Stimulated activated naive CD4-positive, alpha-beta T cell treated with Interleukin-2 at 50 U/mL for 16 hours (primary cell): ENCODE measurements around the gene SLC3A2.

ENCODE experiments used
- DNase-seq: peaks from one replicate; lab custom pipeline; 2025; lab: John Stamatoyannopoulos, UW

The SLC3A2 gene

DNA sequence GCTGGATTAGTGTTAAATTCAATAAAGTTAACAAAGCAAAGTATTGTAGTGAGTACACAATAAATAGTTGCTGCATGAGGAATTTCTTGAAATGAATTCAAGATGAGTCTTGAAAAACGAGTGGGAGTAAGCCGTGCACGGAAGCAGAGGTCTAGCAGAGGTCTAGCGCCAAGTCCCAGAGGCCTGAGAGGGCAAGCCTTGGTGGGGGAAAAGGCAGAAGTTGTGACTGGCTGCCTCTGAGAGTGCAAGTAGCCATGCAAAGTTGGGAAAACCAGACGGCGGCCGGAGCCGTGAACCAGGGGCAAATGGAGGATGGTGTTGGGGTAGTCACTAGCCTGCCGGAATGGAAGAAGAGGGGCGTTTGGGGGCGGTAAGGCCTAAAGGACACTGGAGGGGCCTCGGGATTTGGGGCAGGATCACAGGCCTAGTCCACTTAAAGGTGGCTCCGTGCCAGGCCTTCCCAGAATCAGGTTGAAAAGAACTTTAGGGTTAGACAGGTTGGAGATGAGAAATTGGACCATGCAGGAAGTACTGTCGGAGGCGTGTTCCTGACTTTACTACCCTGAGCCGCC lies 379 bp upstream of the SLC3A2 start:
- DNase-seq = peak; percentile 63

DNA sequence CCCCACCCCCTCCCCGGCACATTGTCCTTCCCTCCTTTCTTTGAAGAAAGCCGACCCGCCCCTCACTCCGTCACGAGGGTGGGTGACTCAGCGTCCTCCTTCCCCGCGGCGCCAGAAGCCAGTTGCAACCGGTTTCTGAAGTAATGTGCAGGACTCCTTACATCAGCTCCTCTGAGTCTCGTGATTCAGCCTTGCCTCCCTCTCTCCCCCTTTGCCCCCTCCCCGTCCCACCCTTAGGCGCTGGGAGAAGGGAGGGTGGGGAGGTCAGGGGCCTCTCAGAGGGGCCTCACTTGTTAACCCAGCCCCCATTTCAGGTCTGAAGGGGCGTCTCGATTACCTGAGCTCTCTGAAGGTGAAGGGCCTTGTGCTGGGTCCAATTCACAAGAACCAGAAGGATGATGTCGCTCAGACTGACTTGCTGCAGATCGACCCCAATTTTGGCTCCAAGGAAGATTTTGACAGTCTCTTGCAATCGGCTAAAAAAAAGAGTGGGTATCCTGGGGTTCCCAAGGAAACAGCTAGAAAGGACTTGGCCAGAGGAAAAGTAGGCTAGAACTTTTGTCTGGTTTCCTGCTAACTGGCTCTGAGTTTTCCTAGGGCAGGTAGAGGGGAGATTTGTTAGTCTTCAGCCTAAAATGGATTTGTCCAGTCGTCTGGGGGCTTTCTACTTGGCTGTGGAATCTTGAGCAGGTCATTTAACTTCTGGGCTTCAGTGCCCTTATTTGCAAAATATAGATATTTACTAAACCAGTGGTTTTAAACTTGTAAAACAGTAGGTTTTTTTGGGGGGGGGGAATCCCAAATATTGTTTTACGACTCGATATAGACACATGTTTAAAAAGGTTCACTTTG lies 1.1 kb downstream of the SLC3A2 start:
- DNase-seq = peak; percentile 96

DNA sequence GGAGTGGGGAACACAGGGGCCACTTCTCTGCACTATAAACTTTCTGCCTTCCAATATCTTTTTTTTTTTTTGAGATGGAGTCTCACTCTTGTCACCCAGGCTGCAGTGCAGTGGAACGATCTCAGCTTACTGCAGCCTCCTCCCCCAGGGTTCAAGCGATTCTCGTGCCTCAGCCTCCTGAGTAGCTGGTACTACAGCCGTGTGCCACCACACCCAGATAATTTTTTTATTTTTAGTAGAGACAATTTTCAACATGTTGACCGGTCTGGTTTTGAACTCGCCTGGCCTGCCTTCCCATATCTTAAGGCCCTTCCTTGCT lies 1.7 kb downstream of the SLC3A2 start:
- peak; percentile 7 for DNase-seq

DNA sequence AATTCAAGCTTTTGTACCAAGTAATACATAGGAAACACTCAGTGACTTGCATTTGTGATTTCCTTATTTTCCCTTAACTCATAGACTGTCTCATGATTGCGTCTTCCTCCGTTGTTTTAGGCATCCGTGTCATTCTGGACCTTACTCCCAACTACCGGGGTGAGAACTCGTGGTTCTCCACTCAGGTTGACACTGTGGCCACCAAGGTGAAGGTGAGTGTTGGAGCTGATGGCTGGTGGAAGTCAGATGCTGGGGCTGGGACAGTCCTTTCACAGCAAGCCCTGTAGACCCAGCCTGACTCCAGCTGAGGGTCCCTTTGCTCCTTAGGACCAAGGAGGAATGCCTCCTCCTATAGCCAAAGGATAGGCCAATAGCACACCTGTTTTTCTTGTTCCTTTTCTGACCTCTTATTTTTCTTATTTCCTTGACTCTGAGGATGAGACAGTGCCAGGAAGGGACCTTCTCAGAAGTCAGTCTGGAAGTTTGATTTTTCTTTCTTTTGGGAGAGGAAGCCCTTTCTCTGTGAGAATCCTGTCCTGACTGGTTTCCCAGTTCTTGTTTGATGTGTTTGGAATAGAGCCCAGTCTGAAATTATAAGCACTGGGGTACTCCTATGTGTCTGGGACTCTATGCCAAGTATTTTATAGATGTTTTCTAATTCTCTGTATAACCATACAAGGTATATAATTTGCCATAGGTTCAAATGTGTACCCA lies 2.2 kb downstream of the SLC3A2 start:
- DNase-seq = no peak

DNA sequence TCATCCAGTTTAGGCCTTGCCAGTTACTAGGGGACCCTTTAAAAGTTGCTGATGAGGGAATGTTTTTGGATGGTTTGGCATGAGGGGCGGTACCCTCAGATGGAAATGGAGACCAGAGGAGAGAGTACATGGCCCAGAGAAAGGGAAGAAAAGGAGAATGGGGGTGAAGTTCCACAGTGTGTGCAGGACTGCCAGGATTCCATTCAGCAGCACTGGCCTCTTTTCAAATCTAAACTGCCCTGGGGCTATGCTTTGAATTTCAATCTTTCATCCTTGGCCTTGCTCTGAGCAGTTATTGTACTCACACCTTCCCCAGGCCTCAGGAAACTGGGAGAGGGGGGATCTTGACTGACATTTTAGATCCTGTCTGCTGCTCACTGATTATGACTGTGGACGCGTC lies 3.0 kb downstream of the SLC3A2 start:
- DNase-seq = no peak

DNA sequence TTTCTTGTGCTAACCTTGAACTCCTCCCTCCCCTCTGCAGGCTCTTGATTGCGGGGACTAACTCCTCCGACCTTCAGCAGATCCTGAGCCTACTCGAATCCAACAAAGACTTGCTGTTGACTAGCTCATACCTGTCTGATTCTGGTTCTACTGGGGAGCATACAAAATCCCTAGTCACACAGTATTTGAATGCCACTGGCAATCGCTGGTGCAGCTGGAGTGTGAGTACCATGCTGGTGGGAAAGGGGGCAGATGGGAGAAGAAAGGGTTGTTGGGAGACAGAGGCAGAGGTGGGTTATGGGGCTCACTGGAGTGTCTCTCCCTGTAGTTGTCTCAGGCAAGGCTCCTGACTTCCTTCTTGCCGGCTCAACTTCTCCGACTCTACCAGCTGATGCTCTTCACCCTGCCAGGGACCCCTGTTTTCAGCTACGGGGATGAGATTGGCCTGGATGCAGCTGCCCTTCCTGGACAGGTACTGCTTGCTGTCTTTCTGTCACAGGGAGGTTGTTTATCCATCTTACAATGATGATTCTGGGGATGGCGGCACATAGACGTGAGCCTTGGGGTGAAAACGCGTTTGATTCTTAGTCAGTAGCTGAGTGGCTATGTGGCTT lies 4.5 kb downstream of the SLC3A2 start:
- no peak for DNase-seq

DNA sequence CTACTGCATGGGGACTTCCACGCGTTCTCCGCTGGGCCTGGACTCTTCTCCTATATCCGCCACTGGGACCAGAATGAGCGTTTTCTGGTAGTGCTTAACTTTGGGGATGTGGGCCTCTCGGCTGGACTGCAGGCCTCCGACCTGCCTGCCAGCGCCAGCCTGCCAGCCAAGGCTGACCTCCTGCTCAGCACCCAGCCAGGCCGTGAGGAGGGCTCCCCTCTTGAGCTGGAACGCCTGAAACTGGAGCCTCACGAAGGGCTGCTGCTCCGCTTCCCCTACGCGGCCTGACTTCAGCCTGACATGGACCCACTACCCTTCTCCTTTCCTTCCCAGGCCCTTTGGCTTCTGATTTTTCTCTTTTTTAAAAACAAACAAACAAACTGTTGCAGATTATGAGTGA lies 7.7 kb downstream of the SLC3A2 start:
- no peak for DNase-seq

DNA sequence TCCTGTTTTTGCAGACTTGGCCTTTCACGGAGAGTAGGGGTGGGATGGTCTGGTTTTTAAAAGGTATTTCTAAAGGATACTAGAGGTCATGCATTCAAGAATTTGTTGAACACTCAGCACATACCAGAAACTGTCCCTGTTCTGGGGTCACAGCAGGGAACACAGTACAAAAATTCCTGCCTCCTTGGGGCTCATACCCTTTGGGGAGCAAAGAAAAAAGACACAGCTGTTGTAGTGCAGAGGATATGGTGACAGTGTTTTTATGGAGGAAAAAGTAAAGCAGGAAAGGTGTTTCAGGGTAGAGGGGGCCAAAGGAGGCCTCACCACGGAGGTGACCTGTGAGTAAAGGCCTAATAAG lies 8.4 kb downstream of the SLC3A2 start:
- DNase-seq = no peak

DNA sequence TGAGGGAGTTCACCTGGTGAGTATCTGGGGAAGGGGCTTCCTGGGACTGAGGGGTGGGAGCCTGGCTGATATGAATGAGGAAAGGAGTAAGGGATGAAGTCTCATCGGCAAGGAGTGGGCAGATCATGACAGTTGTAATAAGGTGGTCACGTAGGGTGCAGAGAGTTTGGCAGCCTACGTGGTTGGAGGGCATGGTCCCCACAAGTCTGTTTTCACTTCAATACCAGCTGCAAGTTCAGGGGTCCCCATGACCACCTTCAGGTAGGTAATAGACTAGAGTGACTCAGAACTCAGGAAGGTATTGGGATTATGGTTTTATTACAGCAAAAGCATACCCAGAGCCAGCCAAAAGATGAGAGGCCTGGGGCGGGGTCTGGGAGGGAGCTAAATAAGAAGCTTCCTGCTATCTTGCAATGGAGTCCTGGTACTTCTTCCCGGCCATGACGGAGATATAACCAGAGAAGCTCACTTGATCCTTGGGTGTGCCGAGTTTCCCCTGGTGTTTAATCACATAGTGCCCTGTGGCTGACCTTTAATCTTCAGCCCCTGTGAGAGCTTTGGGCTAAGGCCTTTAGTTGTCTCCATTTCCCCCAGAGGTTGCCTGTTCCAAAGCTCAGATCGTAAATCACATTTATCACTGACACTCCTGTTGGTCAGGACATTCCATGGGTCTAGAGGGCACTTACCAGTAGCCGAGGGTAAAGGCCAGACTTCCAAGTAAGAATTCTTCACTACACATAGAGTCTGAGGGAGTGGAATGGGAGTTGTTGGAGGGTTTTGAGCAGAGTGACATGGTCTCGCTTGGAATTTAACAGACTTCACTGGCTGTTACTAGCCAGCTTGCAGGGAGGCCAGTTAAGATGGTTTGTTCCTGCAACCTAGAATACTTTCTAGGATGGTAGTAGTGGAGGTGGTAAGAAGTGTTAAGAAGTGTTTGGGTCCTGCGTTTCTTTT lies 9.1 kb downstream of the SLC3A2 start:
- DNase-seq = no peak

DNA sequence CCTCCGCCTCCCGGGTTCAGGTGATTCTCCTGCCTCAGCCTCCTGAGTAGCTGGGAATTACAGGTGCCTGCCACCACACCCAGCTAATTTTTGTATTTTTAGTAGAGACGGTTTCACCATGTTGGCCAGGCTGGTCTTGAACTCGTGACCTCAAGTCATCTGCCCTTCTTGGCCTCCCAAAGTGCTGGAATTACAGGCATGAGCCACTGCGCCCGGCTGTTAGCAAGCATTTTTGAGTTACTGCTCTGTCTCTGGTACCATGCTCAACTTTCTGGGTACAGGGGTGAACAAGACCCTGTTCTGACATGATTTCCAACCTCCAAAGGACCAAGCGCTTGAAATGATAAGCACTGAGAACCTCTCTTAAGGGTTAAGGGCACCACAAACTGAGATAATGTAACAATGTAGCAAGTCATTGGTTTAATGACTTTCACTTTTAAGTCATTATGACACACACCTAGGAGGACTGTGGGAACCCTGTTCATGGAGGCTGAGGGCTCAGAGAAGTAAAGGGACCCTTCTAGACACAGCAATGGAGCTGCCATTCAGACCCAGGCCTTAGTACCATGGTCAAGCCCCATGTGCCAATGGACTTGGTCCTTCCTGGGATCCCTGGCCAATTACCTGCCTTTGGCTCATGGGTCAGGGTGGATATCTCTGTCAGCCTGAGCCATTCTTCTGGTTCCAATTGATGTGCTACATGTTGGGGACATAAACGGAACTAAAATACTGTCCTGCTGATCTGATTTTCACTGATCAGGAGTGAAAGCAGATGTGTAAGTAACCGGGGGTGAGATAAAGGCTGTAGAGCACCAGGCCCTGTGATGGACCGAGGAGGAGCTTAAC lies 11.6 kb downstream of the SLC3A2 start:
- no peak for DNase-seq

DNA sequence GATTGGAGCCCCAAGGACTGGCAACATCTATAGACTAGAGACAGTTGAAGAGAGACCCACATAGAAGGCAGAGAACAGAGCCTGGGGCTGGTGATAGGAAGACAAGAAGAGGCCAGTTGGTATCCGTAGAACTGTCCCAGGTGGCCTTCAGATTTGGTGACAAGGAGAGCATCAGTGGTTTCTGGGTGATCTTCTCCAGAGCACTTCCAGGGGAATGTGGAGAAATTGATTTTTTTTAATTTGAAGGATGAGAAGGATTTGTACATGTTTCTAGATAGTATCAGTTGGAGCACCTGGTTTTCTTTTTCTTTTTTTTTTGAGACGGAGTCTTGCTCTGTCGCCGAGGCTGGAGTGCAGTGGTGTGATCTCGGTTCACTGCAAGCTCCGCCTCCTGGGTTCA lies 14.8 kb downstream of the SLC3A2 start:
- DNase-seq = no peak

DNA sequence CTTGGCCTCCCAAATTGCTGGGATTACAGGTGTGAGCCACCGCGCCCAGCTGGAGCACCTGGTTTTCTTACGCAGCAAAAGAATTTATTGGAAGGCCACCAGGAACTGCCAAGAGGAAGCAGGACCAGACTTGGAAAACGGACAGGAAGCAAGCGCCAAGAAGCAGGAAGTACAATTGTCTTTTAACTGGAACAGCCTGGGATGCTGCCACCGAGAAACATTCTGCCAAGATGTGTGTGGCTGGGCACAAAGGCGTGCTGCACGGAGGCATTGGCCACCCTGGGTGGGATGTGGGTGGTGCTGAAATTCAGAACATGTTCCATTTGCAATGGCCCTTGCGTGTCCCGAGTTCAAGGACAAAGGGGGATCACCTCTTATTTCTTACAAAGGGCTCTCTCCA lies 15.4 kb downstream of the SLC3A2 start:
- DNase-seq = no peak

DNA sequence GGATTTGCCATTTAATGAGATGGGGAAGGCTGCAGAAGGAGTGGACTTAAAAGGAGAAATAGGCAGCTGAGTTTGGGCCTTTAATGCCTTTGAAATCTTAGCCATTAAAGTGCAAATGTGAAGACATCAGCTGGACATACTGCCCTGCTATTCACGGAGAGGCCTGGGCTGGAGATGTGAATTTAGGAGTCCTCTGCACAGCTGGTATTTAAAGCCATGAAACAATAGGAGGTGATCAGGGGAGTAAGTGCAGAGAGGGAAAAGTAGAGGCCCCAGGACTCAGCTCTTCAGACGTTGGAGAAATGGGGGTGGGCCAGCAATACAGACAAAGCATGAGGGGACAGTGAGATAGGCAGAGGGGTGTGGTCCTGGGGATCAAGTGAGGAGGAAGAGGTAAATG lies 16.6 kb downstream of the SLC3A2 start:
- no peak for DNase-seq

DNA sequence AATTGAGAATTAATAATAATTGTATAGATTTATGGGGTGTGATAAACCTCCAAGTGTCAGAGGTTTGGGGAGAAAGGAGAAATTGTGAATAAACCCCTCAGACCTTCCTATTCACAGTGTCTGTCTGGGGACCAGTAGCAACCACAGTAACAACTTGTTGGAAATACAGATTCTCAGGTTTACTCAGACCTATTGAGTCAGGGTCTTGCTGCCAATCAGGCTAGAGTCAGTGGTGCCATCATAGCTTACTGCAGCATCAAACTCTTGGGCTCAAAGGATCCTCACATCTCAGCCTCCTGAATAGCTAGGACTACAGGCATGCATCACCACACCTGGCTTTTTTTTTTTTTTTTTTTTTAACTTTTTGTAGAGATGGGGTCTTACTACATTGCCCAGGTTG lies 17.3 kb downstream of the SLC3A2 start:
- DNase-seq = no peak

DNA sequence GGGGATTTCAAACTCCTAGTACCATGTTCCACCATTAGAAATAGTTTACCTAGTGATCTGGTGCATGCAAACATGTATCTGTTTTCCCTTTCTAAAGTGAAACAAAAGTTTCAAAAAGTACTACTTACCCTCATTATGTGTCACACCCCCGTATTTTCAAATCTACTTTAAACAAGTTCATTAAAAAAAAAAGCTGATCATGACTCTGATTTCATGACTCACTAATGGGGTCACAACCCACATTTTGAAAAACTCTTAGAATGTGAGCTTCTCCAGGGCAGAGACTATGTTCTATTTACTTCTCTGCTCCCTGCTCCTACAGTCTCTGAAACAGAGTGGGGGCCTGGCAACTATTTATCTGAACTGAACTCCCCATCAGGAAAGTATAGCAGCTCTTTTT lies 22.2 kb downstream of the SLC3A2 start:
- no peak for DNase-seq

DNA sequence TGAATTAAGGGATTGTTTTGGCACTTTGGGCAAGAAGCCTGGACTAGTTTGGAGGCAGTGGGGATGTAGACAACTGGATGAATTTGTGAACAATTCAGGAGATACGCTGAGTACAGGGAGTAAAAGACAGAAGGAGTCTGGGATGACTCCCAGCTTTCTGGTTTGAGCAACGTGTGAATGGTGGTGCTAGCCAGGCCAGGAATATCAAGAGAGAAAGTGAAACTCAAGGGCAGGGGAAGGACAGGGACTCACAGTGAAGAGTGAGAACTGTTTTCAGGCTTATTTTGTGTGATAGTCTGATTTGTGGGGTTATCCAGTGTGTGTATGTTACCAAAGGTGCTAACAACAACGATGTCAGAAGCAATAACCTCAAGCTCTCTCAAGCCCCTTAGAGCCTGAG lies 24.6 kb downstream of the SLC3A2 start:
- DNase-seq = no peak

DNA sequence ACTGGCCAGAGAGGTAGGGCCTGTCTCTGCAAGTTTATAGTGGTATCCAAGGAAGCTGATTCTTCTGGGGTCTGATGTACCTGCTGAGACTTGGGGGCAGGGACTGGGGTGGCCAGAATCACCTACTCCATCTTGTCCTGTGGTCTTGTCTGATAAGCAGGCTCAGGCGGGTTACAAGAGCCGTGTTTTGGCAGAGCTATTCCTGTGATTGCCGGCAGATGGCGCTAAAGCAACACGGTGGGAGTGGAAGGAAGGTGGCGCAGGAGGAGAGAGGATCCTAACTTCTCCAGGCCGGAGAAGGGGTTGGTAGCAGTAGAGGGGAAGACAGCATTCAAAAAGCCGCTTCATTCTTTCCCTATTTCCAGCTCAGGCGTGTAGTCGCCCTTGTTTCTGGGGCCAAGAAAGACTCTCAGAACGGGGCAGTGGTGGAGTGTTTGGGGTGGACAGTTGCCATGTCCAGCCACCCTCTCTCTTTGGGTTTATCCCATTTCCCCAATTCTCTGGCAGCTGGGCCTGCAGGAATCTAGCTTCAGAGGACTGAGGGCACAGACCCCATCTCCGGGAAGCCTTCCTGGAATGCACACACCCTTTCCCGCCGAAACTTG lies 25.3 kb downstream of the SLC3A2 start:
- peak; percentile 69 for DNase-seq

DNA sequence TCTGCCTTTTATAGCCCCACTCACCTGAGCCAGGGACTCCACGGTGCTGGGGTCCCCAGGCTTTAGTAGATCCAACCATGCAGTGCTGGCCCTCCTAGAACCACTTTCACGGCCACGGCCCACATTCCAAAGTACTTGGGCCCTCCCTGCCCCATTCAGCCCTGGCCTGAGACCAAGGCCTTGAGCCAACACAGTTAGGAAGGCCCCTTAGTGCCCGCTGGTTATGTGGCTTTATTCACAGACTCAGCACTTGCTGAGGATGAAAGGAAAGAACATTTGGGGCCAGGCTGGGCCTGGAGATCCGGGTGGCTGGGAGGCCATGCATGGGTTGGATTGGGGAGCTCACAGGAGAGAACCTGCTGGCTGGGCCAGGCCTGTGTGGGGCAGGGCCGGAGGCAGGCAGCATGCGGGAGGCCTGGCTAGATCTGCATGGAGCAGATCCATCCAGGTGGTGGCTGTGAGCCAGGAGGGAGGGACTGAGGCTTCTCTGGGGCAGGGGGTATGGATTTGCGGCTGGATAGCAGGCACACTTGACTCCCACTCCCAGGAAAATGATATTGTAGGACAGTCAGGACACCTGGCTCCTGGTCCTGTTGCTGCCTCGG lies 27.9 kb downstream of the SLC3A2 start:
- DNase-seq = no peak

DNA sequence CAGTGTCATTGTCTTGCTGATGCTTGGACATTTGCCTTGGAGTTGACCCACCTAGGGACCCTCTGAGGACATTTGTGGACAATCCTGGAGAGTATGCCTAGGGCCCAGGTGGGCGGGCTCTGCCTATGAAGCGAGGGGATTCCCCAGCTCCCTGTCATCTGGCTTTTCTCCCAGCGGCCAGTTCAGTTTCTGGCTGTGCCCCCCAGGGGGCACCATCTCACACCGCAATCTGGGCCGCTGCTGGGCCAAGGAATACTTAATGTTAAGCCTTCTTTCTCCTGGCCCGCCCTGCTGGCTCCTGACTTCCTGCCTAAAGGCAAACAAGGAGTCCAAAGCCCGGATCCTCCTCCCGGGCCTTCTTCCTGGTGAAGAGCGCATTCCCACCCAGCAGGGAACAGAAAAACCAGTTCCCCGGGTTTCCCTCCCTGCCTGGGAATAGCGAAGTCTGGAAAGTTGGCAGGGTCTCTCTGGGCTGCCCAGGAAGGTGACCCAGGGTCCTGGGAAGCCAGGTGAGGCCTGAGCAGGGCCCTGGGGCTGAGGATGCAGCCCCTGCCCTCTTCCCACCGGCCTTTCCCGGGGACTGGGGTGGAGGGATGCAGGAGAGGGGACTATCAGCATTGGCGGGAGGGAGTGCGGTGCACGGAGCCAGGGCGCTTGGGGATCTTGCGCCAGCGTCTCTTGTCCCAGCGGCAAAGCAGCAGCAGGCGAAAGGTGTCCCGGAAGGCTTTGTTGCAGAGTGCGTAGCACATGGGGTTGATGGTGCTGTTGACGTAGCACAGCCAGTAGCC lies 28.6 kb downstream of the SLC3A2 start:
- no peak for DNase-seq
